Measurements from ENCODE around the gene SHF.

Gene SHF

GRCh38 chr15:45228931-45229330, 41.2 kb upstream of the SHF start:
- DNase-seq (ENCODE audit: low read depth): no peak
- no peak overlapping the region for H3K4me3 ChIP-seq (ENCODE audit: low read depth, low read length)
- in situ Hi-C loops (cut with HindIII; ENCODE audit: low sequenced_read_pairs): no loop called here
- no peak for TF ChIP-seq CTCF (IDR thresholded peaks at IDR 0.05; ENCODE audit: low read depth, low read length, missing control alignments)

GRCh38 chr15:45225506-45226273, 37.9 kb upstream of the SHF start:
- no peak for TF ChIP-seq CTCF (IDR thresholded peaks at IDR 0.05; ENCODE audit: low read depth, low read length, missing control alignments)
- no peak for DNase-seq (ENCODE audit: low read depth)
- in situ Hi-C loops (cut with HindIII; ENCODE audit: low sequenced_read_pairs): no loop called here

GRCh38 chr15:45224621-45225217, 37.0 kb upstream of the SHF start:
- H3K4me3 ChIP-seq (ENCODE audit: low read depth, low read length): no peak overlapping the region
- in situ Hi-C loops (cut with HindIII; ENCODE audit: low sequenced_read_pairs): no loop called here
- no peak for TF ChIP-seq CTCF (IDR thresholded peaks at IDR 0.05; ENCODE audit: low read depth, low read length, missing control alignments)
- DNase-seq (ENCODE audit: low read depth): no peak

More at GRCh38 chr15:45225506-45226273, 37.9 kb upstream of the SHF start:
- no peak overlapping the region for H3K4me3 ChIP-seq (ENCODE audit: low read depth, low read length)

GRCh38 chr15:45221967-45222366, 34.2 kb upstream of the SHF start:
- no peak for TF ChIP-seq CTCF (IDR thresholded peaks at IDR 0.05; ENCODE audit: low read depth, low read length, missing control alignments)
- in situ Hi-C loops (cut with HindIII; ENCODE audit: low sequenced_read_pairs): no loop called here
- no peak overlapping the region for H3K4me3 ChIP-seq (ENCODE audit: low read depth, low read length)
- no peak for DNase-seq (ENCODE audit: low read depth)

- DNase-seq (ENCODE audit: low read depth): no peak
- TF ChIP-seq CTCF (IDR thresholded peaks at IDR 0.05; ENCODE audit: low read depth, low read length, missing control alignments): no peak
- in situ Hi-C loops (cut with HindIII; ENCODE audit: low sequenced_read_pairs): no loop called here
- no peak overlapping the region for H3K4me3 ChIP-seq (ENCODE audit: low read depth, low read length)
Observed at GRCh38 chr15:45221053-45221599, 33.4 kb upstream of the SHF start.

GRCh38 chr15:45212493-45212892, 24.7 kb upstream of the SHF start:
- no peak for TF ChIP-seq CTCF (IDR thresholded peaks at IDR 0.05; ENCODE audit: low read depth, low read length, missing control alignments)
- no peak overlapping the region for H3K4me3 ChIP-seq (ENCODE audit: low read depth, low read length)
- in situ Hi-C loops (cut with HindIII; ENCODE audit: low sequenced_read_pairs): no loop called here
- DNase-seq (ENCODE audit: low read depth): no peak
